HEK293 (cell line): ENCODE results near the gene CD180.

Experiments
- GLIS1 ChIP-seq: fragments of 450-650 bp; formaldehyde crosslinking; IDR thresholded peaks from 2 replicates; pipeline ENCODE4 v1.5.1; 2016; ENCODE audit warnings: missing biosample characterization, missing genetic modification characterization
- TCF7L2 ChIP-seq: IDR thresholded peaks from 2 replicates; pipeline ENCODE4 v1.6.1; 2011; ENCODE audit warnings: low read depth, mild to moderate bottlenecking, inconsistent platforms, low read length, moderate library complexity, borderline replicate concordance
- ZBTB20 ChIP-seq: fragments of 450-650 bp; formaldehyde crosslinking; IDR thresholded peaks from 2 replicates; pipeline ENCODE4 v1.5.1; 2016; ENCODE audit warnings: missing biosample characterization, missing genetic modification characterization
- ZNF155 ChIP-seq: fragments of 450-650 bp; formaldehyde crosslinking; IDR thresholded peaks from 2 replicates; pipeline ENCODE4 v1.5.1; 2016; ENCODE audit warnings: missing biosample characterization, missing genetic modification characterization
- ZNF366 ChIP-seq: fragments of 450-650 bp; formaldehyde crosslinking; conservative IDR thresholded peaks from 2 replicates; pipeline ENCODE4 v1.5.1; 2016; ENCODE audit warnings: missing biosample characterization, missing genetic modification characterization
- ZNF416 ChIP-seq: fragments of 450-650 bp; formaldehyde crosslinking; IDR thresholded peaks from 2 replicates; pipeline ENCODE4 v1.5.1; 2016; ENCODE audit warnings: missing biosample characterization, missing genetic modification characterization
- ZNF596 ChIP-seq: fragments of 450-650 bp; IDR thresholded peaks from 2 replicates; pipeline ENCODE4 v1.5.0; 2018; ENCODE audit warnings: missing biosample characterization, mild to moderate bottlenecking, missing genetic modification characterization, moderate library complexity
- ZNF623 ChIP-seq: fragments of 450-650 bp; formaldehyde crosslinking; IDR thresholded peaks from 2 replicates; pipeline ENCODE4 v1.5.1; 2016; ENCODE audit warnings: missing biosample characterization, missing genetic modification characterization
- ZNF704 ChIP-seq: fragments of 450-650 bp; formaldehyde crosslinking; IDR thresholded peaks from 2 replicates; pipeline ENCODE4 v1.5.1; 2016; ENCODE audit warnings: missing biosample characterization, missing genetic modification characterization
- ZSCAN23 ChIP-seq: fragments of 450-650 bp; formaldehyde crosslinking; IDR thresholded peaks from 2 replicates; pipeline ENCODE4 v1.5.1; 2016; ENCODE audit warnings: missing biosample characterization, missing genetic modification characterization
- TF ChIP-seq, protein P1 (sequence below): fragments of 450-650 bp; IDR thresholded peaks from 2 replicates; pipeline ENCODE4 v1.5.1; 2018; ENCODE audit warnings: missing biosample characterization, mild to moderate bottlenecking, missing genetic modification characterization
- TF ChIP-seq, protein P2 (sequence below): fragments of 450-650 bp; formaldehyde crosslinking; IDR thresholded peaks from 2 replicates; pipeline ENCODE4 v1.5.1; 2016; ENCODE audit warnings: missing biosample characterization, missing genetic modification characterization
- TF ChIP-seq, protein P3 (sequence below): fragments of 450-650 bp; formaldehyde crosslinking; IDR thresholded peaks from 2 replicates; pipeline ENCODE4 v1.5.1; 2016; ENCODE audit warnings: missing biosample characterization, missing genetic modification characterization, borderline replicate concordance

- TF ChIP-seq, protein P1, sequence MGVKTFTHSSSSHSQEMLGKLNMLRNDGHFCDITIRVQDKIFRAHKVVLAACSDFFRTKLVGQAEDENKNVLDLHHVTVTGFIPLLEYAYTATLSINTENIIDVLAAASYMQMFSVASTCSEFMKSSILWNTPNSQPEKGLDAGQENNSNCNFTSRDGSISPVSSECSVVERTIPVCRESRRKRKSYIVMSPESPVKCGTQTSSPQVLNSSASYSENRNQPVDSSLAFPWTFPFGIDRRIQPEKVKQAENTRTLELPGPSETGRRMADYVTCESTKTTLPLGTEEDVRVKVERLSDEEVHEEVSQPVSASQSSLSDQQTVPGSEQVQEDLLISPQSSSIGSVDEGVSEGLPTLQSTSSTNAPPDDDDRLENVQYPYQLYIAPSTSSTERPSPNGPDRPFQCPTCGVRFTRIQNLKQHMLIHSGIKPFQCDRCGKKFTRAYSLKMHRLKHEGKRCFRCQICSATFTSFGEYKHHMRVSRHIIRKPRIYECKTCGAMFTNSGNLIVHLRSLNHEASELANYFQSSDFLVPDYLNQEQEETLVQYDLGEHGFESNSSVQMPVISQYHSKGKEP (tag by site-specific recombination), result no peak
- TF ChIP-seq ZNF155 (tag by site-specific recombination), result no peak
- TF ChIP-seq GLIS1 (tag by site-specific recombination), result no peak
- no peak for TF ChIP-seq ZNF596
- TF ChIP-seq ZNF623 (tag by site-specific recombination), result no peak
- TF ChIP-seq, protein P2, sequence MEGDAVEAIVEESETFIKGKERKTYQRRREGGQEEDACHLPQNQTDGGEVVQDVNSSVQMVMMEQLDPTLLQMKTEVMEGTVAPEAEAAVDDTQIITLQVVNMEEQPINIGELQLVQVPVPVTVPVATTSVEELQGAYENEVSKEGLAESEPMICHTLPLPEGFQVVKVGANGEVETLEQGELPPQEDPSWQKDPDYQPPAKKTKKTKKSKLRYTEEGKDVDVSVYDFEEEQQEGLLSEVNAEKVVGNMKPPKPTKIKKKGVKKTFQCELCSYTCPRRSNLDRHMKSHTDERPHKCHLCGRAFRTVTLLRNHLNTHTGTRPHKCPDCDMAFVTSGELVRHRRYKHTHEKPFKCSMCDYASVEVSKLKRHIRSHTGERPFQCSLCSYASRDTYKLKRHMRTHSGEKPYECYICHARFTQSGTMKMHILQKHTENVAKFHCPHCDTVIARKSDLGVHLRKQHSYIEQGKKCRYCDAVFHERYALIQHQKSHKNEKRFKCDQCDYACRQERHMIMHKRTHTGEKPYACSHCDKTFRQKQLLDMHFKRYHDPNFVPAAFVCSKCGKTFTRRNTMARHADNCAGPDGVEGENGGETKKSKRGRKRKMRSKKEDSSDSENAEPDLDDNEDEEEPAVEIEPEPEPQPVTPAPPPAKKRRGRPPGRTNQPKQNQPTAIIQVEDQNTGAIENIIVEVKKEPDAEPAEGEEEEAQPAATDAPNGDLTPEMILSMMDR (tag by site-specific recombination), result no peak
- TF ChIP-seq ZNF366 (tag by site-specific recombination), result no peak
- TF ChIP-seq, protein P3, sequence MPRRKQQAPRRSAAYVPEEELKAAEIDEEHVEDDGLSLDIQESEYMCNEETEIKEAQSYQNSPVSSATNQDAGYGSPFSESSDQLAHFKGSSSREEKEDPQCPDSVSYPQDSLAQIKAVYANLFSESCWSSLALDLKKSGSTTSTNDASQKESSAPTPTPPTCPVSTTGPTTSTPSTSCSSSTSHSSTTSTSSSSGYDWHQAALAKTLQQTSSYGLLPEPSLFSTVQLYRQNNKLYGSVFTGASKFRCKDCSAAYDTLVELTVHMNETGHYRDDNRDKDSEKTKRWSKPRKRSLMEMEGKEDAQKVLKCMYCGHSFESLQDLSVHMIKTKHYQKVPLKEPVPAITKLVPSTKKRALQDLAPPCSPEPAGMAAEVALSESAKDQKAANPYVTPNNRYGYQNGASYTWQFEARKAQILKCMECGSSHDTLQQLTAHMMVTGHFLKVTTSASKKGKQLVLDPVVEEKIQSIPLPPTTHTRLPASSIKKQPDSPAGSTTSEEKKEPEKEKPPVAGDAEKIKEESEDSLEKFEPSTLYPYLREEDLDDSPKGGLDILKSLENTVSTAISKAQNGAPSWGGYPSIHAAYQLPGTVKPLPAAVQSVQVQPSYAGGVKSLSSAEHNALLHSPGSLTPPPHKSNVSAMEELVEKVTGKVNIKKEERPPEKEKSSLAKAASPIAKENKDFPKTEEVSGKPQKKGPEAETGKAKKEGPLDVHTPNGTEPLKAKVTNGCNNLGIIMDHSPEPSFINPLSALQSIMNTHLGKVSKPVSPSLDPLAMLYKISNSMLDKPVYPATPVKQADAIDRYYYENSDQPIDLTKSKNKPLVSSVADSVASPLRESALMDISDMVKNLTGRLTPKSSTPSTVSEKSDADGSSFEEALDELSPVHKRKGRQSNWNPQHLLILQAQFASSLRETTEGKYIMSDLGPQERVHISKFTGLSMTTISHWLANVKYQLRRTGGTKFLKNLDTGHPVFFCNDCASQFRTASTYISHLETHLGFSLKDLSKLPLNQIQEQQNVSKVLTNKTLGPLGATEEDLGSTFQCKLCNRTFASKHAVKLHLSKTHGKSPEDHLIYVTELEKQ, result no peak
- TF ChIP-seq ZNF416 (tag by site-specific recombination), result no peak
- TF ChIP-seq ZBTB20 (tag by site-specific recombination), result no peak
- TF ChIP-seq ZNF704, result no peak
- TF ChIP-seq ZSCAN23, result no peak
- no peak for TF ChIP-seq TCF7L2
Observed at GRCh38 chr5:67147760-67148159, 48.8 kb downstream of the CD180 start.
